Activated gamma-delta T cell treated with Interleukin-2 at 50 U/mL for 16 hours (primary cell): ENCODE measurements around the gene LRRC75A.
"Not testable (repeated sequence)": the region's sequence is repeated elsewhere in the genome, so short reads cannot be mapped to it uniquely, and the experiment has no call there.

Experiments used
- DNase-seq: peaks from one replicate; pipeline ENCODE4 v3.0.0-alpha.2; 2020

Gene LRRC75A

DNA sequence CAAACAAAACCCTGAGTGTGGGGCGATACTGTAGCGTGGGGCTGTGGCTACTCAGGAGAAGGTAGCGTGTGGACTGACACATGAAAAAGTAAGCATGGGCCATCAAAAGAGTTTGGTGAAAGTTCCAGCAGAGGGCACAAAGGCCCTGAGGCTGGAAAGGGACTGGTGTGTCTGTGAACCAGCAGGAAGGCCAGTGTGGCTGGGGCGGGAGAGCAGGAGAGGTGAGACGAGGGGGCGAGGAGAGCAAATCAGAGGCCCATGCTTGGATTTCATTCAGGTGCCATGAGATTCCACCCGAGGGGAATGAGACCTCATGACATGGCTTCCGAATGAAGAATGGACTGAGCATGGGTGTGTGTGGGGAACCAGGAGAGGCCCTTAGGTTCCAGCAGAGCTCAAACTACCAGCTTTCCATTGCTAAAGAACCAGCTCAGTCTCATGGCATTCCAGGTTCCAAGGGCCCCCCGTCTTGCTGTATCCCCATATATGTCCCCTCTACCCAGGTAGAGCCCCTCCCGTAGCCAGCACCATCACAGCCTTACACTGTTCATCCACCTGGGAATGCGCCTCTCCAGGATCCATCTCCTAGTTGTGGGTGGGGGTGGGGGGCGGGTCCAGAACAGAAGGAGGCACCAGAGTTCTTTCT is 45.5 kb downstream of the LRRC75A start:
- no peak for DNase-seq

DNA sequence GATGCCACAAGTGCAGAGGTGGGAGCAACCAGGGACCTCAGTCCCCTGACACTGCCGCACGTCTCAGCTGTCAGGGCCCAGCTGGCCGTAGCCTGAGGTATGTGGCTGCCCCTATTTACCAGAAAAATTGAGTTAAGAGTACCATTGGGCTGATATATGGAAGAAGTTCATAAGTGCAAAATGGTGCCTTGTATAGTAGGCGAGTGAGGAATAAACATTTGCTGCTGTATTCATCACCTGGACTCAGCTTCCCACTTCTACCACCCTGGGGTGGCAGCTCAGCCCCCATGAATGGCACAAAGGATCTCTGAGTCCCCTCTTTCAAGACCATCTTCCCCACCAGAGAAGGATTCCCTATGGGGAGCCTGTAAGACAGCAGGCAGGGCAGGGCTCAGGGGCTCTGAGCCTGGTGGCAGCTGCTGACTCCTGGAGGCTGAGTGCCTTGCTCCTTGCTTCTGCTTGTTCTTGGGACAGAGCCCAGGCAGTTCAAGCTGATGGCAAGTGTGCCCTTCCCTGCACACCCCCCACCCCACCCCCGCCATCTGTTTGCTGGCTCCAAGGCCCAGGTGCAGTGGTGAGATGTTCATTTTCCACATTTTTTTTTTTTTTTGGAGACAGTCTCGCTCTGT is 47.6 kb downstream of the LRRC75A start:
- no peak for DNase-seq

- DNase-seq, result no peak
Measured at GRCh38 chr17:16443511-16444257, 48.3 kb downstream of the LRRC75A start.

DNA sequence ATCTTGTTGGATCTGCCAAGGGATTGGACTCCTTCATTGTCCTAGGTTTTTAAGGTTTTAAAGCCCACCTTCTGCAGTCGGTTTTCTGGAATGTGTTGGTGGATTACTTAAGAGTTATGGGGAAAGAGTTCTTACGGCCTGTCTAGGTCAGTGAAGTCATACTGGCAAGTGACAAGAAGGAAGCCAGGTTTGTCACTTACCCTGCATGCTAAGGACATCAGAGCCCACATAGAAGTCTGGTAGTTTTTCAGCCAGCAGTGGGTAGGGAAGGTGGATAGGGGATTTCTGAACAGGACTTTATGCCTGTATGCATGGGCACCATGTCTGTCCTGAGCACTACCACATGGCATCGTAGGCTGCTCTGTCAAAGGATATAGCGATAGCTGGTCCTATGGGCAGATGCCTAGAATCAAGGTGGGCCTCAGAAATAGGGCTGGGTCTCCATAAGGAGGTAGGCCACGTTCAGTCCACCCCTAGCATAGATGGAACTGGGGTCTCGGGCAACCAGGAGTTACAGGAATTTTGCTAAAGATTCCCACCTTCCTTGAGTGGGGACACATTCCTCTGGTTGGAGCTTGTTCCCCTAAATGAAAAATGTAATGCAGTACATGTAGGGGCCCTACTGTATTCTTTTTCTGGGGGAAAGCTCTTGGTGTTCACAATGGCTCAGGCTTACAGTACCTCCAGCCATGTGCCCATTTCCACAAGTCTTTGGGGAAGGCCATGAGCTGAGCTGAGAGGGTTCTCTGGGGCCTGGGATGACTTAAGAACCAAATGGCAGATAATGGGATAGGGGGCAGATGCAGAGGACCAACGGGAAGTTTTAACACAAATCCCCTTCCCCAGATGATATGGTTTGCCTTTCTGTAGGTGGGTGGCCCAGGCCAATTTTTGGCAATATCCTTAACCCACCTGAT is 49.1 kb downstream of the LRRC75A start:
- no peak for DNase-seq

- DNase-seq, result no peak
Measured at GRCh38 chr17:16442141-16442540, 49.9 kb downstream of the LRRC75A start.

- no peak for DNase-seq
Measured at GRCh38 chr17:16440901-16441629, 50.9 kb downstream of the LRRC75A start.

GRCh38 chr17:16440354-16440753 is 51.6 kb downstream of the LRRC75A start:
- not testable (repeated sequence) for DNase-seq

DNA sequence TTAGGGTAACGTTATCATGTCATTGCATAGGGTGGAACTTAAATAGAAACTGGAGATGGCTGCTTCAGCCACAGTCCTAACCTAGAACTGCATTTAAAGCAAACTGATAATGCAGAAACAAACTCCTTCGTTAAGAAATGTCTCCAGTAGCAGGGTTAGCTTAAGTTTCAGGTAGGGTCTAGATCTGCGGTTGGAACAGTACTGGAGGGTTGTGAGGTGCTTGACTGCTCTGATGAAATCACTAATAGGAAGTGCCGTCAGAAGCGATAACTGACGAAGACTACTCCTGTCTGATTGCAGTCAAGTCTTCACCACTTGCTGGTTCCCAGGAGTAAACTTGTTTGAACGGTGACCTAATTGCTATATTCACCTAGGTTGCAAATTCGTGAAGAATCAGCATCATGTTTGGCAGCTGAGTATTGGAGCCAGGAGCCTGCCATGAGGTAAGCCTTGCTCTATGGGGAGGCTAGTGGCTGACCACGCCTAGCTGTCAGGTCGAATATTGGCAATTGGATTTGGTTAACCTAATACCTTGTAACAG is 52.1 kb downstream of the LRRC75A start:
- DNase-seq, result no peak

- no peak for DNase-seq
Measured at GRCh38 chr17:16439303-16439791, 52.6 kb downstream of the LRRC75A start.

DNA sequence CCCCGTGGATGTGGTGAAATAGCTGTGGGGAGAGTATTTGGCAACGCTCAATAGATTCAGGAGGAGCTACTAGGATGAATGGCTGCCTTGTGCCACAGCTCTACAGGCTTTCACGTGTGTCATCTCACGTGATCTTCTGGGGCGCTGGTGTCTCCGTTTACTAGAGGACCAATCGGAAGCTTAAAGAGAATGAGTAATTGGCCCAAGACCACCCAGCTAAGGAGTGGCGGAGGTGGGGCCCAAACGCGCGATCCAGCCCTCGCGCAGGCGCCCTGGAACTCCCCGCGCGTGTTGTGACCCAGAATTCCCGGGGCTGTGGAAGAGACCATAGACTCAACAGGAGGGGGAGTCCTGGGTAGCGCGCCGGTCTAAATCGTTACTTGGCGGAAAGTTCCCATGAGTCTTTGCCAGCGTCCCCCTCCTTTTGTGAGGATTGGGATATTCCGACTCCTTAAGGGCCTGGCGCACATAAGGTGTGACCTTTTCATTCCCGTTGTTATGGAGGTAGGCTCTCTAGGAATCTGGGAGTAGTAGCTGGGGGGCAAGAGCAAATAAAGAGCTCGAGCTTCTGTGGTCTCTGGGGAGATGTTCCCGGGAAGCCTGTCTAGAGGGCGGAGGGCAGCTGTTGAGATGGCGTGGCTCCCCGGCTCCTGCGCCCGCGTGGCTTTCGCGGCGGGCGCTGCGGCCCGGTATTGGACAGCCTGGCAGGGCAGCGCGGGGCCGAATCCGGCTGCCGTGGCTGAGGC is 53.3 kb downstream of the LRRC75A start:
- peak; percentile 93 for DNase-seq

DNA sequence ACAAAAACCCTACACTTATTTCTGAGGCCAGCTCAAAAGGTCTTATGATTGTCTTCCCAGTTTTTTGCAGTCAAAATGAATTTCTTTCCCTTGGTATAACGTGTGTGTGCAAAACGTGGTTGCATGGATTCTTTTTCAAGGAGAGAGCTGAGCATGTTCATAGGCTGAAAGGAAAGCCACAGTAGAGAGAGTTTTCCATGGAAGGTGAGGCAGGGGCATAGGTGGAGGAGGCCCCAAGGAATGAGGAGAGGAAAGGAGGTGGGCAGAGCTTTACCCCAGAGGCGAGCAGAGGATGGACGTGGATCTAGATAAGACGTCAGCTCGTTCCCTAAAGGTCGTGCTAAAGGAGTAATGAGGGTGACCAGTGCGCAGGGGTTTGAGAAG is 53.8 kb downstream of the LRRC75A start:
- DNase-seq, result no peak

DNA sequence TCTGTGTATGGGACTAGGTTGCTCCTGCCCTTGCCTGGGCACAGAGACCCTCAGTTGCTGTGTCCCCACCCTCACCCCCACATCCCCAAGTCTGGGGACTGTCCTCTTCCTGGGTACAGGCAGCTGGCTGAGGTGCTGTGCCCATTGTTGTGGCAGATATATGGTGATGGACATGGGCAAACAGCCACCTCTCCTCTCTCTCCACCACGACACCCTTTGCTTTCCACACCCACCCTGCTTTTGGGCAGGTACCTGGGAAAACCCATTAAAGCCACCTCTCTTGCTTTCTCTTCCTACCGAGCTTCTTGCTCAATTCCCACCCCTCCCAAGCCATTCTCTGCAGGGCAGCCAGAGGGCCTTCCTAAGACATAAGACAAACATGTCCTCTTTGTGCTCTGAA is 54.9 kb downstream of the LRRC75A start:
- DNase-seq, result no peak

- DNase-seq, result no peak
Measured at GRCh38 chr17:16435925-16436886, 55.8 kb downstream of the LRRC75A start.

DNA sequence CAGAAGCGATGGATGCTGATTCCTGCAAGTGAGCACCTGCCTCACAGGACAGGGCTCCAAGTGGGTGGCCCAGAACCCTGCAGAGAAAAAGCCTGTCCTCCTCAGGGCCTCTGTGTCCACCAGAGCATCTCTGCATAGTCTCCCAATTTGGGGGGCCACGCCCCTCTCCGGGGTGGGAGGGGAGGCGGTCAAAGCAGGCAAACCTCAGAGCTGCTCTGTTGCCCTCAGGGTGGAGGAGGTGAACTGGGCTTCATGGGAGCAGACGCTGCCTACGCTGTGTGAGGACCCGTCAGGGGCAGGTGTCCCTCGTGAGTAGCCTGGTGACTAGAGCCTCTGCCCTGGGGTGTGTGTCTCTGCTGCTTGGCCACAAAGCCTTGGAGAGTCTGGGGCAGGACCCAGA is 57.3 kb downstream of the LRRC75A start:
- no peak for DNase-seq

DNA sequence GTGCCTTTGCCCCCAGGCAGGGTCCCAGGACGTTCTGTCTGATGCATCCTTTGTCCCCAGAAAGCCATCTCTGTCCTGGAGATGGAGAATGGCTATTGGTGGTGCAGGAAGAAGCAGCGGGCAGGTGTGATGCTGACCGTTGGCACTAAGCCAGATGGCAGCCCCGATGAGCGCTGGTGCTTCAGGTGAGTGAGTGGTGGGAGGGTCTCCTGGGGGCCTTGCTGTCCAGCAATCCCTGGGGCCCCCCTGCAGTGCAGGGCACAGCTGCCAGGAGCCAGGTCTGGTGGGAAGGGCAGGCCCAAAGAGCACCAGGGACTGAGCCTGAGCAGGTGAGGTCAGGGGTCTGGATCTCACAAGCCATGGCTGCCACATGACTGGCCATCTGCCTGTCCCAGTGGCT is 58.5 kb downstream of the LRRC75A start:
- DNase-seq, result no peak

- no peak for DNase-seq
Measured at GRCh38 chr17:16432017-16432416, 60.0 kb downstream of the LRRC75A start.

DNA sequence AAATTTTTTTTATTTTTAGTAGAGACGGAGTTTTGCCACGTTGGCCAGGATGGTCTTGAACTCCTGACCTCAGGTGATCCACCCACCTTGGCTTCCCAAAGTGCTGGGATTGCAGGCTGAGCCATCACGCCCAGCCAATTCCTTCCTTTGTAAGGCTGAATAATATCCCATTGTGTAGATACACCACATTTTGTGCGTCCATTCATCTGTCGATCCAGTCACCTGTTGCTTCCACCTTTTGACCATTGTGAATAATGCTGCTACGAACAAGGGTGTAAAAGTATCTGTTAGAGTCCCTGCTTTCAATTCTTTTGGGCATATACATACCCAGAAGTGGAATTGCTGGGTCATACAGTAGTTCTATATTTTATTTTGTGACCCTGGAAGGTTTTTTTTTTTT is 61.3 kb downstream of the LRRC75A start:
- no peak for DNase-seq

DNA sequence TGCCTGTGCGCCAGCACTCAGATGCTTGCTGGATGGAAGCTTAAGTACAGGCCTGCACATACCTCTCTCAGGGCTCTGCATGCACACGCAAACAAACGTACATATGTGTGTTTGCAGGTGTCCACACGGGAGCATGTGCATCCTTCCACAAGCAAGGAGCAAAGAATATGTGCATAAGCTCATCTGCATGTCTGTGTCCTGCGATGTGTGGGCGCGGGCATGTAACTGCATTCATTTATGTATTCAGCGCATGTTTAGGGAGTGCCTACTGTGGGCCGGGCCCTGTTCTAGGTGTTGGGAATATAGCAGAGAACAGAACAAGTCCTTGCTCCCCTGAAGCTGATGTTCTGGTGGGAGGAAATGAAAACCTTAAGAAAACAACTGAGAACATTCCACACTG is 62.9 kb downstream of the LRRC75A start:
- no peak for DNase-seq

- peak; percentile 20 for DNase-seq
Measured at GRCh38 chr17:16428098-16428882, 63.7 kb downstream of the LRRC75A start.
